ENCODE measurements around the gene PELI2. TPM values are rescaled to one million over a fixed set of nuclear protein-coding genes. Genes with fewer than 3 reads are reported as not detected.
A peak's percentile ranks its signal among the peaks of the same experiment; 100 is the strongest.

Gene PELI2
- total RNA-seq, 1 donor from 2014 or later, result 40.6 TPM

- no peak overlapping the region for H3K4me3 Mint-ChIP-seq (ENCODE audit: unreplicated experiment)
- no peak for TF ChIP-seq CTCF (IDR thresholded peaks at IDR 0.05; ENCODE audit: unreplicated experiment)
- peak overlapping the region; percentile 24 for H3K27ac Mint-ChIP-seq (ENCODE audit: unreplicated experiment)
- no peak for DNase-seq (ENCODE audit: low spot score)
- H3K4me1 Mint-ChIP-seq (ENCODE audit: unreplicated experiment), result peaks cover 28% of the 10 kb centered on the region
- no peaks in the 10 kb centered on the region for H3K9me3 Mint-ChIP-seq (ENCODE audit: unreplicated experiment)
- peaks cover 9% of the 10 kb centered on the region for H3K36me3 Mint-ChIP-seq (ENCODE audit: low read depth, unreplicated experiment)
- no peaks in the 10 kb centered on the region for H3K27me3 Mint-ChIP-seq (ENCODE audit: unreplicated experiment)
These were observed 62.7 kb downstream of the PELI2 start for GRCh38 chr14:56180754-56181542.

- Mint-ChIP-seq H3K4me3 (ENCODE audit: unreplicated experiment) (no peak overlapping the region), H3K27me3 (ENCODE audit: unreplicated experiment) (no peaks in the 10 kb centered on the region), H3K36me3 (ENCODE audit: low read depth, unreplicated experiment) (peaks cover 9% of the 10 kb centered on the region), H3K4me1 (ENCODE audit: unreplicated experiment) (peaks cover 28% of the 10 kb centered on the region), H3K27ac (ENCODE audit: unreplicated experiment) (no peak overlapping the region), H3K9me3 (ENCODE audit: unreplicated experiment) (no peaks in the 10 kb centered on the region)
- TF ChIP-seq CTCF (IDR thresholded peaks at IDR 0.05; ENCODE audit: unreplicated experiment), result no peak
- DNase-seq (ENCODE audit: low spot score), result no peak
These were observed 63.5 kb downstream of the PELI2 start for GRCh38 chr14:56181681-56182085.

GRCh38 chr14:56182410-56182809 is 64.2 kb downstream of the PELI2 start:
- no peak for TF ChIP-seq CTCF (IDR thresholded peaks at IDR 0.05; ENCODE audit: unreplicated experiment)
- Mint-ChIP-seq H3K27me3 (ENCODE audit: unreplicated experiment) (no peaks in the 10 kb centered on the region), H3K27ac (ENCODE audit: unreplicated experiment) (no peak overlapping the region), H3K4me3 (ENCODE audit: unreplicated experiment) (no peak overlapping the region), H3K36me3 (ENCODE audit: low read depth, unreplicated experiment) (peaks cover 9% of the 10 kb centered on the region), H3K9me3 (ENCODE audit: unreplicated experiment) (no peaks in the 10 kb centered on the region), H3K4me1 (ENCODE audit: unreplicated experiment) (peaks cover 28% of the 10 kb centered on the region)
- no peak for DNase-seq (ENCODE audit: low spot score)

DNA sequence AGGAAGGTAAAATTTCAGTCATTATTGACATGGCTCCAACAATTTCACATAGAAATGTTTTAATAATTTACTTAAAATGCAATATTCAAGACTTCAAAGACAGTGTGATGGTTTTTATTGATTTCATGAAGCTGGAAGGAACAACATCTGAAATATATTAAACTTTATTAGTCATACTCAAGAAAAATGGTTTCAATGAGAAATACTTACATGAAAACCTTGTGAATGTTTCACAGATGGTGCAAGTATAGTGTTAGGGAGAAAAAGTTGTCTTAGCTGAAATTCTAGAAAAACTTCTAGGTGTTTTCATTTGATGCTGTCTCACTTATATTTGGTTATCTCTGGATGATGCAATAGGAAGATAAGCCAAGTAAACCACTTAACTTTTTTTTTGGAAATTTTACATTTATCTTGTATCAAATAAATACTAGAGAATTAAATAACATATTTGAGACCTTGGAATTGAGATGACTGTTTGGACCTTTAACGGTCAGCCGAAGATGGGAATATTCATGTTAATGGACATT is 65.5 kb downstream of the PELI2 start:
- H3K27ac Mint-ChIP-seq (ENCODE audit: unreplicated experiment), result no peak overlapping the region
- H3K4me3 Mint-ChIP-seq (ENCODE audit: unreplicated experiment), result no peak overlapping the region
- peaks cover 2% of the 10 kb centered on the region for H3K27me3 Mint-ChIP-seq (ENCODE audit: unreplicated experiment)
- H3K36me3 Mint-ChIP-seq (ENCODE audit: low read depth, unreplicated experiment), result peaks cover 9% of the 10 kb centered on the region
- H3K9me3 Mint-ChIP-seq (ENCODE audit: unreplicated experiment), result no peaks in the 10 kb centered on the region
- no peak for TF ChIP-seq CTCF (IDR thresholded peaks at IDR 0.05; ENCODE audit: unreplicated experiment)
- DNase-seq (ENCODE audit: low spot score), result no peak
- peaks cover 26% of the 10 kb centered on the region for H3K4me1 Mint-ChIP-seq (ENCODE audit: unreplicated experiment)

DNA sequence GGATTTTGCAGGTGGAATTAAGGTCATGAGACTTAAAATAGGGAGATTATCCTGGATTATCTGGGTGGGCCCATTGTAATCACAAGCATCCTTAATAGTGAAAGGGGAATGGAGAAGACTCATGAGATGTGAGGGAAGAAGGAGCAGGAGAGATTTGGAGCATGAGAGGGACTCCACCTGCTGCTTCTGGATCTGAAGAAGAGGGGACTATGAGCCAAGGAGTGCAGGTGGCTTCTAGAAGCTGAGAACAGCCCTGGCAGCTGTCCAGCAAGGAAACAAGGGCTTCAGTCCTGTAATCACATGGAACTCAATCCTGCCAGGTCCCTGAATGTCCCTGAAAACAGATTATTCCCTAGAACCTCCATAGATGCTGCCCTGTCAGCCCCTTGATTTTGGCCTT is 67.8 kb downstream of the PELI2 start:
- no peak overlapping the region for H3K4me3 Mint-ChIP-seq (ENCODE audit: unreplicated experiment)
- no peak for TF ChIP-seq CTCF (IDR thresholded peaks at IDR 0.05; ENCODE audit: unreplicated experiment)
- DNase-seq (ENCODE audit: low spot score), result no peak

More for the DNA sequence above, 67.8 kb downstream of the PELI2 start:
- Mint-ChIP-seq H3K4me1 (ENCODE audit: unreplicated experiment) (peaks cover 12% of the 10 kb centered on the region), H3K36me3 (ENCODE audit: low read depth, unreplicated experiment) (peaks cover 2% of the 10 kb centered on the region), H3K27ac (ENCODE audit: unreplicated experiment) (no peak overlapping the region), H3K9me3 (ENCODE audit: unreplicated experiment) (no peaks in the 10 kb centered on the region), H3K27me3 (ENCODE audit: unreplicated experiment) (peaks cover 2% of the 10 kb centered on the region)

Data from endothelial cell (in vitro differentiated cells).